CD4-positive, alpha-beta T cell treated with Interleukin-15 for 1 hour (primary cell): ENCODE results near the gene CD48.
"Not testable (repeated sequence)": the region's sequence is repeated elsewhere in the genome, so short reads cannot be mapped to it uniquely, and the experiment has no call there.

ENCODE experiments used
- DNase-seq: peaks from one replicate; pipeline ENCODE4 v3.0.0-alpha.2; 2020

The CD48 gene

DNA sequence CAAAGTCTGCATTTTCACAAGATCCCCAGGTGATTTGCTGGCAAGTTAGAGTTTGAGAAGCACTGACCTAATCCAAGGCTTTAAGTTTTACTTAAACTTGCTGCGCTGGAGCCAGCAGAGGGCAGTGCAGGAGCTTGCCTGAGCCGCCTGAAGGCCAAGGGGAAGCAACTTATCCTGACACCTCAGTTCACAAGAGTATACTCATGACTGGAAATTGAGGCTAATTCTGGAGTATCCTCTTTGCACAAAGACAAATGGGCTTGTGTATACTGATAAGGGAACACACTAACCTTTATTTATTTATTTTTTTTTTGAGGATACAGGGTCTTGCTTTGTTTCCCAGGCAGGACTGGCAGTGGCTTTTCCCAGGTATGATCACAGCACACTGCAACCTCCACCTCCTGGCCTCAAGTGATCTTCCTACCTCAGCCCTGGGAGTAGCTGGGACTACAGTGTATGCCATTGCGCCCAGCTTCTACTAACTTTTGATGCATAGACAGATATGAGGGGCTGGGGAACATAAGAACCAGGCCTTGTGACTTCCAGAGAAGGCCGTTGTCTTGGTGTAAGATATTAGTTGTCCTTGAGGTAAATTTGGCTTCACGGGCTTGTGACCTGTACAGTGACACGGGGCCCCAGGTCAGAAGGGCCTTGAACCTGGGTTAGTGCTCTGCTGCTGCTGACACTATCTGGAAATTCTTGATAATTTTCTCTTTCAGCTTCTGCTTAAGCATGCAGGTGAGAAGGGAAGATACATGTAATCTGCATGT is 35.8 kb downstream of the CD48 start:
- DNase-seq, result peak; percentile 78

DNA sequence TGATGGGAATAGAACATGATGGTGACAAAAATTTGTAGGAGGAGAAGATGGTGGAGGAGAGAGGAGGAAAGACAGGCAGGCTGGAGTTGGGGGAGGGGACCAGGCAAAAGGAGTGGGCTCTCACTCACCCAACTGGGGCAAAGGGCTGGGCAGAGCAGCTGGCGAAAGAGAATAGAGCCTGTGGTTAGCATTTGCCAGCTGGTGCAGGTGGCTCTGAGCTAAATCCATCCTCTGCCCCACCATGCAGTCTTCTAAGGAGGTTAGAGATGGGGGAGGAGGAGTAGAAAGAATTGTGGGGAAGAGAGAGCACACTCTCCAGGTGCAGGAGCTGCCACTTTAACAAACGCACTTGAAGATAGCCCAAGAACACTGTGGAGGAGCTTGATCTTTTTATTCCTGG is 37.2 kb downstream of the CD48 start:
- DNase-seq, result no peak

DNA sequence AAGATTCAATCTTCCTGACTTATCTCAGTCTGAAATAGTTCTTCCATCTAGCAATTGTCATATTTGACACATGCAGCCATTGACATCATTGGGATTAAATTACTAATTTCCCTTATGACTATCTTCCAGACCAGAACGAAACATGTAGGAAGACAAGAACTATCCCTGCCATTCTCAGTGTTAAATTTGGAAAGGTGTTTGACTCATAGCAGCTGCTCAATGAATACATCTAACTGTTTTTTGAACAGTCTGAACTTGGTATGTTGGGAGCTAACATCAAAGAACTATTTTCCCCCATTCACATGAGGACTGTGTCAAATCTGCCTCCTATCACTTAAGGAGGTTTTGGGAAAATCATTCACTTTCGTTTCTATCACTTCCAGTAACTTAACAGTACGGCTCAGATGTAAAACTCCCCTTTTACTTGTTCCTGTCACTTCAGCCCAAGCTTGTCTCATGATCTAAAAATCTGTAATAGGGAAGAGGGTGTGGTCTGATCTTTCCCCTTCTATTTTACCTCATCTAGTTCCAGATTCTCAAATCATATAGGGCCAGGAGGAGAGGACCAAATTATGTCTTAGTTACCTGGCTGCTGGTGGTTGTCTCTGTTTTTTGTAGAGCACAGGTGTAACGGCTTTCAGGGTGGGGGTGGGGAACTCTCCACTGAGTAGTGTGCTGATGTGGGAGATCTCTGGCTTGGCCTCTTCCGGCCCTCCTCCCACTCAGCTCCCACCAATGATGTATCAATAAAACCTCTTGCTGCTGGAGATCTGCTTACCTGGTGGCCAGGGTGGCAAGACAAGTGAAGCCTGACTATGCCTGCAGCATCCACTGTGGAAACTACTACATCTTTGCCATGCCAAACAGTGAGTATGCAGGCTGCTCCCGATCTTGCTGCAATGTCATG is 38.6 kb downstream of the CD48 start:
- no peak for DNase-seq

DNA sequence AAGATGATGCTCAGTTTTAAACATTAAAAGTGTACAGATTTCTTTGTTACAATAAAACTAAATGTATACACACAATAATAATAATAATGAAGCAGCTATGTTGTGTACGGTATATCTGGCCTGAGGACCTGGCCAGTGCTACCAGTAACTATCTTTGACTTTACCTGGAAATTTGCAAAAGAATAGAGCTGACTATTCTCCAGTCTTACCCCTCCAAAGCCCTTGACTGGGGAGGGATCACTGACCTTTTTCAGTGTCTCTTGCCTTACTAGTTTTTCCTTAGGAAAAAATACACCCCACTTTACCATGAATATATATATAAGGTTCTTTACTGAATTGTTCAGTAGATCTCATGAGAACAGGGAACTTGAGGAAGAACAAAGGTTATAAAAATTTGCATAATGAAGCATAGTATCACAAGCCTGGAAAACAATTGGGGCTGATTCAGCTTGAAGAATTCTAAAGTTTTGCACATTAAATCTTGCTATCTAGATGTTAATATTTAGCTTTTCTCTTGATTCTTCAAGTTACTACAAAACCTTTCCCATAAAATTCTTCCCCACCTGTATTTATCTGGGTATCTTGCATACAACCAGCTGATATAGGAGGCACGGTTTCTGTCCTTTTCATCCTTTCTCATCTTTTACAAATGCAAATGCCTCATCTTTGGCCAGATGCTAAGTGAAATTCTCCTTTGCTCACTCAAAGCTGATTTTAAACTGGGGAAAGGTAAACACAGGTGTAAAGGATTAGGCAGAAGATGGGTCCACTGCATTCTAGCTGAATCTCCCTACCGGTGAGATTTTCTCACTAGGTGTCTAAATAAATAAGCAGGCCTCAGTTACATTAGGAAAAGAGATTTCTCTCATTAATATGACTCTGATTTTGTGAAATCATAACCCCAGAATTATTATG is 39.8 kb downstream of the CD48 start:
- DNase-seq, result no peak

DNA sequence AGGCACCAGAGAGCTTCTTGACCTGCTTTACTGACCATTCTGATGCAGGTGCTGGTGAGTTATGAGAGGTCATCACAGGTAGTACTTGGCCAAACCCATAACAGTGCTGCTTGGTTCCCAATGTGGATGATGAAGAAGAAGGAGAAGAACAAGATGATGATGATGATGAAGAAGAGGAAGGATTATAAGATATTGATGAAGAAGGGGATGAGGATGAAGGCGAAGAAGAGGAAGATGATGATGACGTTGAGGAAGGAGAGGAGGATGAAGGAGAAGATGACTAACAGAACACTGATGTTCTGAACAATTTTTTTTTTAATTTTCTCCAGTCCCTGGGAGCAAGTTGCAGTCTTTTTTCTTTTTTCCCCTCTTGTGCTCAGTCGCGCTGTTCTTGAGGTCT is 40.9 kb downstream of the CD48 start:
- DNase-seq, result no peak

DNA sequence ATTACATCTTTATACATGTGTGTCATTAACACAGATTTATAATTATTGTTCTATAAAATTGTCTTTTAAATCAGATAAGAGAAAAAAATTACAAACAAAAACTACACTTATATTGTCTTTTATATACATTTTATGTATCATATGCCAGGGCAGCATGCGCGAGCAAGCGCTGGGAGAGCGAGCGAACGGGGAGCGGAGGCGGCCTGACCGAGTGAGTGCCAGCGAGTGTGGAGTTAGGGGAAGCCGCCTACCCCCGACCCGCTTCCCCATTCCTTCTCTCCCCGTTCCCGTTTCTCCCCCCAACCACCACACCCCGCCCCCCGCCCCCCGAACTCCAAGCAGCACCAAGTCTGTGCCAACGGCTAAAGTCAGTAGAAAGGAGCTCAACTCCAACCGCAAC is 41.8 kb downstream of the CD48 start:
- DNase-seq, result no peak

DNA sequence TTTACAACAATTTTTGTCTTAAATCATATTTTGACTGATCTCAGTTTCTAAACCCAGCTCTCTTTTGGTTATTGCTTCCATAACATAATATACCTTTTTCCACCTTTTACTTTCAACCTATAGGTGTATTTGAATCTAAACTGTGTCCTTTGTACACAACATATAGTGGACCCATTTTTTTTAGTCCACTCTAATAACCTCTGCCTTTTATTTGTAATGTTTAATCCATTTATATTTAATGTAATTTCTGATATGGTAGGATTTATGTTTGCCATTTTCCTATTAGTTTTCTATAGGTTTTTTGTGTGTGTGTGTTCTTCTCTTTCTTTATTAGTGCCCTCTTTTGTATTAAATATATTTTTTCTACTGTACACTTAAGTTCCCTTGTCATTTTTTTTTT is 42.3 kb downstream of the CD48 start:
- no peak for DNase-seq

DNA sequence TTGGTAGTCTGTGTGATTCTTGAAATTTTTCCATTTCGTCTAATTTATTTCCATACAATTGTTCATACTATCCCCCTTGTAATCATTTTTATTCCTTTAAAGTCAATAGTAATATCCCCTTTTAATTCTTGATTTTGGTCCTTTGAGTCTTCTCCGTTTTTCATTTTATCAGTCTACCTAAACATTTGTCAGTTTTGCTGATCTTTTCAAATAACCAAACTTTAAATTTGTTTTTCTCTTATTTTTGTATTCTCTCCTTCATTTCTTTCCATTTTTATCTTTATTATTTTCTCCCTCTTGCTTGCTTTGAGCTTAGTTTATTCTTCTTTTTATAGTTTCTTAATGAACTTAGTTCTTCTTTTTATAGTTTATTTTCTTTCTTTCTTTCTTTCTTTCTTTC is 43.7 kb downstream of the CD48 start:
- DNase-seq, result no peak

DNA sequence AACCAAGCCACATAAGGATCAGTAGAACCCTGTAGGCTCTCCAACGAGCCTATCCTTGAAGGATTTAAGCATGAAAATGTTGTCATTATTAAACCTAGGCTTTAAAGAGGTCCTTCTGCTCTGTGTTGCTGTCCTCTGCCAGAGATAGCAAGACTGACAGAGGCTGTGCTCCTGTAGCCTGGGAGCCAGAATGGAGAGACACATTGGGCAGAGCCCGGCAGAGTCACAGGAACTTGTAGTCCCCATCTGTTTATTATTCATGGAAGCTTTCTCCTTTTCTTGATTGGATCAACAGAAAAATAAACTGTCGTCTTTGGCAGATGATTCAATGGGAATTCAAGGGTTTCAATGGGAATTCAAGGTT is 45.6 kb downstream of the CD48 start:
- no peak for DNase-seq

DNA sequence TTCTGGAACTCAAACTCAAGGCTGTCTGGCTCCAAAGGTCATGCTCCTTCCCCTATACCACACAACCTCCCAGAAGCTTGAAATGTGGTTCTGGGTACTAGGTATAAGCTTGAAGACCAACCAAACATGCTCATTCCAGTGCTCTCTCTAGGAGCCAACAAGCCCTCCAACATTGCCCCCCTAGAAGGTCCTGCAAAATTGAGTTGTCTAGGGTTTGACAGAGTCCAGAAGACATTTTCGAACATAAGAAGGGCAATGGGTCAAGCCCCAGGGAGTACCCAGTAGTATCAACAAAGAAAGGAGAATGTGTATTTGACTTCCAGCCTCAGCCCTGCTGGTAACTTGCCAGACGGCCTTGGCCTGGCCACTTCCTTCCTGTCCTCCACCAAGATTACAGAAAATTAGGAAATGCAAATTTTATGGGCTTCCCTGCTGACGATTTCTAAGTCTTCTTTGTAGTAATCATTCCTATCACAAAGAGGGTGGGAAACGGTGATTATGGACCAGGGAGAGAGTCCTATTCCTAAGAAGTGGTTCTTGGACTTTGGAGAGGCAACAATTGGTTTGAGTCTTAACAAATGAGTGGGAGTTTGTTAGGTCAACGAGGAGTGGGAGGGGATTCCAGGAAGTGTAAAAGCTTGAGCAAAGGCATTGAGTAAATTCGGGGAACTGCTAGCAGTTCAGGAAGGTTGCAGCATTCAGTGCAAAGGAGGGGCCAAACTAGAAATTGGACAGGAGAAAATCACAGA is 46.1 kb downstream of the CD48 start:
- no peak for DNase-seq

DNA sequence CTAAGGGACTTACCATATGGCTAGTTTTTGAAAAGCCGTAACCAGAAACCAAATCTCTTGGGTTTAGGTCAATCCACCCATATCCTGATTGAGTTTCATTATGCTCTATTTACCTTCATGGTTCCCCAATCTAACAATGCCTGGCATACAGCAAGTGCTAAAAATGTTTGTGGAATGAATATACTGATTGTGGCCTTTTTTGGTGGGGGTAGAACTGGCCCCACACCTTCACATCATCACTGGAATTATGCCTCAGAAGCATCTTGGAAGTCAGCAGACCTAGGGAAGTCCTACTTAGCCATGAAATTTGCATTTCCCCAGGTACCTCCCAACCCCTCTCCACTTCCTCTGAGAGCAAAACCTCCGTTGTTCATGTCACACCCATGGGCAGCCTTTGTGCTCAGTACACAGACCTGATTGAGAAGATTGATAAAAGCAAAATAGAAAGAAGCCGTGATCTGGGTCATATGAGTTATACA is 47.0 kb downstream of the CD48 start:
- DNase-seq, result peak; percentile 29

DNA sequence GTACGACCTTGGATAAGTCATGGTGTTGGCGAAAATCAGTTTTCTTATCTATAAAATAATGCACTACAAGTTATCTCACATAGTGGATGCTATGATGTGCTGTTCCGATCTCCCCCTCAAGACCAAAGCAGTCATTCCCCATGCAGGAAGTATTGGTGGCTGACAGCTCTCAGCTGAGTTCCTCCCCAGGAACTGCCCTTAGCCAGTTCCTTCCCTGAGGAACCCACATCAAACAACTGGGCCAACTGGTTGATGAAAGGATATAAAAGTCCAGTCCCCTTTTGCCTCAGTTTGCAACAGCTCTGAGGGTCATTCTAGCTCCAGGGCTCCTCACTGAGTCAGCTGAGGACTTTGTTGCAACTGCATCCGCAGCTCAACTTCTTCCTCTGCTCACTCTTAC is 48.7 kb downstream of the CD48 start:
- no peak for DNase-seq

DNA sequence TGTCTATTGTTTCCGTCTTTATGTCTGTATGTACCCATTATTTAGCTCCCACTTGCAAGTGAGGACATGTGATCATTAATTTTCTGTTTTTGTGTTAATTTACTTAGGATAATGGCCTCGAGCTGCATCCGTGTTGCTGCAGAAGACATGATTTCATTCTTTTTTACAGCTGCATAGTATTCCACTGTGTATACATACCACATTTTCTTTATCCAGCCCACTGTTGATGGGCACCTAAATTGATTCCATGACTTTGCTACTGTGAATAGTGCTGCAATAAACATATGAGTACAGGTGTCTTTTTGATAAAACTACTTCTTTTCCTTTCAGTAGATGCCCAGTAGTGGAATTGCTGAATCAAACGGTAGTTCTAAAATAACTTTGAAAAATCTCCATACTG is 52.1 kb downstream of the CD48 start:
- DNase-seq, result no peak

DNA sequence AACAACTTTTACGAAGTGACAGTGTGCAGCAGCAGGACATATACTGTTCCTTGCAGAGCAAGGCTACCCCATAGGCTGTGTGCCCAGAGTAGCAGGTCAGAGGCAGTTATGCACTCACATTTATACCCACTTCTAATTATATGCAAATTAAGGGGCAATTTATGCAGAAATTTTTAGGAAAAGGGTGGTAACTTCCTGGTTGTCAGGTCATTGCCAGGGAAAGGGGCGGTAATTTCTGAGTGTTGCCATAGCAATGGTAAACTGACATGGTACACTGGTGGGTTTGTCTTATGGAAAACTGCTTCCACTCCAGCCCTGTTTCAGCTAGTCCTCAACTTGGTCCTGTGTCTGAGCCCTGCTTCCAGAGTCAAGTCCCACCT is 52.8 kb downstream of the CD48 start:
- no peak for DNase-seq

DNA sequence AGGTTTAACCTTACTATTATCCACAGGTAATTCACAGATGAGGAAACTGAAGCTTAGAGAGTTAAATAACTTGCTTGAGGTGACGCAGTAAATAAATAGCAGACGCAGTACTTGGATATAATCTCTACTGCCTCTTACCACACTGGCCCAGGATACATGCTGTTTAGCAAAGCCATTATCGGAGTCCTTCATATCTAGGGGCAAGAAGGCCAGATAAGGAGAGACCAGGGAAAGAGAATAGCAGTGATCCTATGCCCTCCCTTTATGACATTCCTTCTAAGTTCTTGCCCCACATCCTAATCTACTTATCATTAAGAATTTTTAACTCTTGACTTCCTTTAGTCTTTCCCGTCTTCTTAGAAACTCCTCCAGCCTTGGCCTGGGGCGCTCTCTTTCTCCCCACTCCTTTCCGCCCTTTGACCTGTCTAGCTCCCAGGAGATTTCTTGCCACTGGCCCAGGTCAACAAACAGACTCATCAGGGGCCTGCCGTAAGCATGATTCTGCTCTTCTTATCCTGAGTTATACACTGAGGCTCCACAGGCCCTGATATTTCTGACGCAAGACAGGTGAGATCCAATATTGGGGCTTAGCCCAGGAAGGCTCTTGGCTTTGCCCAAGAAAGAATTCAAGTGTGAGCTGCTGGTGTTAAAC is 53.3 kb downstream of the CD48 start:
- DNase-seq, result no peak

DNA sequence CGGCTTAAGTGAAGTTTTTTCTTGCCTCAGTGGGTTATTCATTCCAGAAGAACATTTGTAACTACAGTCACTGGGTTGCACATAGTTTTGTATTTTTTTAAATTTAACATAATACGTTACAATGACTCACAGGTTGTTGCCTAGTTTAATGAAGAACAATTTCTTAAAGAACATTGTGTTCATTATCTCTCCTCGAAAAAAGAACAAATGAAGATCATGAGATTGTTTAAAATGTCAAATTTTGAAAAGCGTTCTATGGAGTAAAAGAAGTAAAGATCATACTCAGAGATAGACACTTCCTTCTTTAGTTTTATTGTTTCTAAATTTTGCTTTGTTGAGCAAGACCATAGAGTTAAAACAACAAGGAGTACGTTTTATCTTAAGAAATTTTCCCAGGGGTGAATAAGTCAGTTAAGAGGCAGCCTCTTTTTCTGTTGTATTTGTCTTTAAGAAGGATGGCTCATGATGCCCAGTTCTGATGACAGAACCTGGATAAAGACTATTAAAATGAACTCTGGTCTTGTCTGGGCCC is 54.3 kb downstream of the CD48 start:
- no peak for DNase-seq

DNA sequence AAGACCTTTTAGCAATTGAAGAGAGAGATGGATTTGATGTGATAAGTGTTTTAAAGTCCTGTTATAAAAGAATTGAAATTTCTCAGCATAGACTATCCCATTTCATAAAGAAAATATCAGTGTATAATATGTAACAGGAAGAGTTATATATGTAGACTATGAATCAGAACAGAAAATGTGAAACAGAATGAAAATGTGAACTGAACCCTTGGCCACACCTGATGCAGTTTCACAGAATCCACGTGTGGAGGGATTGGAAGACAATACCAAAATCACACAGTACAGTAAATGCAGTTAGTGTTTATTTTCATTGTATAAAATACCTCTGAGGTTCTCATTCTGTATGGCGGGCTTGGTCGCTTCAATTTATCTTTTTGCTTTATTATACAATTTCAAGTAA is 54.9 kb downstream of the CD48 start:
- DNase-seq, result no peak

DNA sequence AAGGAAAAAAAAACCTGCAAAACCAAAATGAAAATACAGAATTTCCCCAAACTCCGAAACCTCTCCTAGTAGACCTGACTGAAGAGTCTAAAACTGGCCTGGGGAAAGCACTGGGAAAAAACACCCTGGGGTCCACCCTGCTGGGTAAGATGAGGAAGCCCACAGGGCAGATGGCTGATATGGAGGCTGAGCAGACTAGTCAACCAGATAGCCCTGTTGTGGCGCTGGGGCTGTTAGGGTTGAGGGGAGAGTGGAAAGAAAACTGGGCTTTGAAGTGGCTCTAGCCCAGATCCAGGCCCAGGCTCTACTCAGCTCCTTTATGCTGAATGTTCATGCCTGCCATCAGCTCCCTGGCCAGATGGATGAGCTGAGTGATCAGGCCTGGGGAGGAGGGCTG is 58.0 kb downstream of the CD48 start:
- no peak for DNase-seq

DNA sequence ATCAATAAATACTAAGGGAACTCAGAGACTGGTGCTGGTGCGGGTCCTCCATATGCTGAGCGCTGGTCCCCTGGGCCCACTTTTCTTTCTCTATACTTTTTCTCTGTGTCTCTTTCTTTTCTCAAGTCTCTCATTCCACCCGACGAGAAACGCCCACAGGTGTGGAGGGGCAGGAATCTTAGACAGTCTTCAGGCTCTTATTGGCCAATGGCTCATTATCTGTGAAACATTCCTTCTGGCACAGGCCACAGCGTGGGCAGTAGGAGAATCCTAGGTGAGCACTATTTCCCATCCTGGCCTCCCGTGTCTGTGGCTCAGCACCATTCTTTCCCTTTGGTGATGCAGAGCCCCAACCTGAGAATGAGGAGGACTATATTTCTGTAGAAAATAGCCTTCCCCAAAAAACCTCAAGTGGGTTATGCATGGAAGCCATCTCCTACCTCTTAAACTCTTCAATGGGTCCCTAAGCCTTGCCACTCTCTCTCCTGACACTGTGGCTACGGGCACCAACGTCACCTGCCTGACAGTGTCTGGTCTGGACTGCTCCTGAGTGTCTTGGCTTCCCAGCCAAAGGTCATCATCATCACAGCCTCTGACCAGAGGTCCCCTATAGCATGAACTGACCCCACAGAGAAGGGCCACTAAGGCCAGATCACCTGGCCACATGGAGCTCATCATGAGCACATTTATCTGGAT is 58.5 kb downstream of the CD48 start:
- DNase-seq, result no peak

DNA sequence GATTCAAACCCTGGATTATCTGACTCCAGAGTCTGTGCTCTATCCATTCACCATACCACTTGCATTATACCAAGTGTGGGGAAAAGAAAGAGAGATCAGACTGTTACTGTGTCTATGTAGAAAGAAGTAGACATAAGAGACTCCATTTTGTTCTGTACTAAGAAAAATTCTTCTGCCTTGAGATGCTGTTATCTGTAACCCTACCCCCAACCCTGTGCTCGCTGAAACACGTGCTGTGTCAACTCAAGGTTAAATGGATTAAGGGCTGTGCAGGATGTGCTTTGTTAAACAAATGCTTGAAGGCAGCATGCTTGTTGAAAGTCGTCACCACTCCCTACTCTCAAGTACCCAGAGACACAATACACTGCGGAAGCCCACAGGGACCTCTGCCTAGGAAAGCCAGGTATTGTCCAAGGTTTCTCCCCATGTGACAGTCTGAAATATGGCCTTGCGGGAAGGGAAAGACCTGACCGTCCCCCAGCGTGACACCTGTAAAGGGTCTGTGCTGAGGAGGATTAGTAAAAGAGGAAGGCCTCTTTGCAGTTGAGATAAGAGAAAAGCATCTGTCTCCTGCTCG is 59.5 kb downstream of the CD48 start:
- not testable (repeated sequence) for DNase-seq
